T-helper 1 cell treated with Interleukin-12 subunit alpha and Interleukin-12 subunit beta and Interleukin-4 antibody, amounts not matched to agents 30 ng/mL and 1 ng/mL, for 36 hours (primary cell): Measurements from ENCODE around the gene C16orf92. TPM values are rescaled to one million over a fixed set of nuclear protein-coding genes. Genes with fewer than 3 reads are reported as not detected.
"Not testable (repeated sequence)": the region's sequence is repeated elsewhere in the genome, so short reads cannot be mapped to it uniquely, and the experiment has no call there.

Experiments used
- intact Hi-C: fragments of 100-400 bp; cut with micrococcal nuclease; formaldehyde crosslinking; loops from one replicate; pipeline ENCODE4 v1.15.1; 2024
- total RNA-seq: library from RNA; stranded (reverse); gene quantifications from 2 replicates; pipeline ENCODE4 v1.2.3, GENCODE V29; 2022

The C16orf92 gene
- total RNA-seq, 1 donor from 2014 or later = not detected

DNA sequence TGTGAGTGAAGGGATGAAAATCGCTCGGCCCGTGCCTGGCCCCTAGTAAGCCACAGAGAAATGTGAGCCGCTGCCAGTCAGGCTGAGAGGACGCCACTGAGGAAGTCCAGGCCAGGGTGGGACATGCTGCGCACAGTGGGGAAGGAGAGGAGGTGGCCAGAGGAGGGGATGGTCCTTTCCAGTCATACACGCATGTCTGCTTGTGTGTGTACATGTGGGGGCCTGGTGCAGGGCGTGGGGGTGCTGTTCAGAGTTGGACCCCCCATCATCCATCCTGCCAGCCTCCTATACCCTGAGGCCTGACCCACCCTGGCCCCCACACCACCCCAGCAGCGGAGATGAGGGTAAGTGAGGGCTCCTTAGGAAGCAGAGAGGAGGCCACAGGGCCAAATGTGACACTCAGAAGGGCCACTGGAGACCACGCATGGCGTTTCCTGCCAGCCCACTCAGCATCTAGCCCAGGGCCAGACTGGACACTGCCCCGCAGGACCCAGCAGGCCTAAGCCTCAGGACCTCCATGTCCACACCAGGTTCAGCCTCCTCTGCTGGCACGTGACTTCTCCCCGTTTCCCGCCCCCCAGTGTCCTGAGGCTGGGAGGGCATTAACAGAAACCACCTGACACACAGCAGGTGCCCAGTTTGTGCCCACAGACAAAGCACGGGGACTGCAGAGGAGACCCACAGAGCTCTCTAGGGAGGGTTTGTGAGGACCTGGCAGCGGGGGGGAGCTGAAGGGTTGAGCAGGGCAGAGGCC is 19.2 kb upstream of the C16orf92 start:
- intact Hi-C loops = no loop called here

DNA sequence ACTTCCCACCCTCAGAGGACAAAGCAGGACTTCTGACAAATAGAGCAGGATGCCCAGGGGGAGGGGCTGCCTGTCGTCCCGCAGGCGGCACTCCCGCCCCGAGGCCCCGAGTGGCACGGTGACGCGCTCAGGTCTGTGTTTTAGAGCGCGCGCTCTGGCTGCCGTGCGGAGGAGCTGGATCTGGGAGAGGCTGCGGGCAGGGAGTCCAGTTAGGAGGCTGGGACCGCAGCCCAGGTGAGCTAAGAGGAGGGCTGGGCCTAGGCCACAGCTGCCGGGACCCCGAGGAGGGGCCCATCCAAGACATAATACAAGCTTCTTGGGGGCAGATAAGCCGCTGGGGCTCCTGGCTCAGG is 18.6 kb upstream of the C16orf92 start:
- intact Hi-C loops = no loop called here

DNA sequence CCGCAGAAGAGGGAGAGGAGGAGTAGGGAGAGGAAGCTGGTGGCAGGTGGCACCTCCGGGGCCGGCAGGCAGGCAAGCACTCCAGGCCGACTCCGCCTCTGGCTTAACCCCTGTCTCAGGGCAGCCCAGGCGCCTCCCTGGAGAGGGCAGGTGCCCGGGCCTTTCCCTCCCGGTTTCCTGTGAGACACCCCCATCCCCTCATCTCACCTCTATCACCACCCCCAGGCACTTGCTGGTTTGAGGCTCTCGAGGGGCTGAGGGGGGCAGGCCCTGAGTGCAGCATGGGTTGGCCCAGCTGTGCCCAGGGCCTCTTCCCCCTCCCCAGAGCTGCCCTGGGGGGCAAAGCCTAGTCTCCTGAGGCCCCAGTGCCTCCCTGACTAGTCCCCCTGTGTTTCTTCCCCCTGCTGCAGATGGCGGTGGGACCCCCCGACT is 18.2 kb upstream of the C16orf92 start:
- intact Hi-C loops = loop anchor here (1.0 kb wide), 1 partner anchor 305 kb away; no protein-coding TSS in a partner anchor

GRCh38 chr16:30005341-30006094 is 17.5 kb upstream of the C16orf92 start:
- intact Hi-C loops = loop anchor here (1.0 kb wide), 1 partner anchor 305 kb away; no protein-coding TSS in a partner anchor

- intact Hi-C loops = no loop called here
Observed at GRCh38 chr16:30006095-30006473, 16.9 kb upstream of the C16orf92 start.

DNA sequence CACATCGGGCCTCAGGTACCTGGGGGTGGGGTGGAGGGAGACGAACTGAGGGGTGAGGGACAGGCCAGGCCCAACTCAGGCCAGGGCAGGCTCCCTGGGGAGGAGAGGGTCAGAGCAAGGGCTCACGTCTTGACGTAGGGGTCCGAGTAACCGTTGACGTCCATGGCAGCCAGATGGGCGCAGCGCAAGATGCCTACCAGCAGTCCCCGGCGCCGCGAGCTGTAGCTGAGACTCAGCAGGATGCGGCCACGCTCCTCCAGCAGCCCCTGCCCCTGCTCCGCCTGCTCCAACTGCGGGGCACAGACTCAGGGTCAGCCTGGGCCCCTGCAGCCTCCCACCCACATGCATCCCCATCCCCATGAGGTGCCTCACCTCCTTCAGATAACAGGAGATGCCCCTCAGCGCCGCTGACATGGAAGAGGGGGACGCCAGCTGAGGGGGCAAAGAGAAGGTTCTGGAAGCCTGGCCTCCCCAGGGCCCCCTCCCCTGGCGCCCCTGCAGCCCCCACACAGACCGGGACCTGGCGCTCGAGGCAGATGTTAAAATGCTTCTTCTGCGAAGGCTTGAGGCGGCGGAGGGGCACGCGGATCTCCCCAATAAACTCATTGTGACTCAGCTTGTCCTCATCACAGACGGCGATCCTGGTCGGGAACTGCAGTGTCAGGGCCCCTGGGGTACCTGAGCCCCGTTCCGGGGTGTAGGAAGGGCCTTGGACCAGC is 16.2 kb upstream of the C16orf92 start:
- intact Hi-C loops = no loop called here

DNA sequence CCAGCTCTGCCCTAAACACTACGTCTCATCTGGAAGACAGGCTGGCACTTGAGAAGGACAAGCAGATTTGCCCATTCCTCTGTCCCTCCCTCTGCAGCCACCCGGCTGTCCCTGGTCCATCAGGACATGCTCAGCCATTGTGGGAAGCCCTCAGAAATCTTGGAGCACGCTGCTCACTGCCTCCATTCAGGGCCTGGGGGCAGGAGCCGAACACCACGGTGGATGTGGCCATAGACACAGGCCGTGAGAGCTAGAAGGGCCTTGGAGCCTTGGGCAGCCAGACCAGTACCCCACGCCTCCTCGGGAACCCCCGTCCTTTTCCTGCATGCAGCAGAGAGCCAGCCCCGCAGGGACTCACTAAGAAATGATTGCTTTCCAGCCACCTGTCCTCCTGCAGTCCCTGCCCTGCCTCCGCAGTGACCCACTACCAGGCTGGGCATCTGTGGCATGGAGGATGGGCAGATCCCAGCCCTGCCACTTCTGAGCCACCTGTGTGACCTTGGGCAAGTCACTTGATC is 15.6 kb upstream of the C16orf92 start:
- intact Hi-C loops = no loop called here

GRCh38 chr16:30009085-30009862 is 13.7 kb upstream of the C16orf92 start:
- intact Hi-C loops = no loop called here

GRCh38 chr16:30009990-30010843 is 12.8 kb upstream of the C16orf92 start:
- intact Hi-C loops = no loop called here

DNA sequence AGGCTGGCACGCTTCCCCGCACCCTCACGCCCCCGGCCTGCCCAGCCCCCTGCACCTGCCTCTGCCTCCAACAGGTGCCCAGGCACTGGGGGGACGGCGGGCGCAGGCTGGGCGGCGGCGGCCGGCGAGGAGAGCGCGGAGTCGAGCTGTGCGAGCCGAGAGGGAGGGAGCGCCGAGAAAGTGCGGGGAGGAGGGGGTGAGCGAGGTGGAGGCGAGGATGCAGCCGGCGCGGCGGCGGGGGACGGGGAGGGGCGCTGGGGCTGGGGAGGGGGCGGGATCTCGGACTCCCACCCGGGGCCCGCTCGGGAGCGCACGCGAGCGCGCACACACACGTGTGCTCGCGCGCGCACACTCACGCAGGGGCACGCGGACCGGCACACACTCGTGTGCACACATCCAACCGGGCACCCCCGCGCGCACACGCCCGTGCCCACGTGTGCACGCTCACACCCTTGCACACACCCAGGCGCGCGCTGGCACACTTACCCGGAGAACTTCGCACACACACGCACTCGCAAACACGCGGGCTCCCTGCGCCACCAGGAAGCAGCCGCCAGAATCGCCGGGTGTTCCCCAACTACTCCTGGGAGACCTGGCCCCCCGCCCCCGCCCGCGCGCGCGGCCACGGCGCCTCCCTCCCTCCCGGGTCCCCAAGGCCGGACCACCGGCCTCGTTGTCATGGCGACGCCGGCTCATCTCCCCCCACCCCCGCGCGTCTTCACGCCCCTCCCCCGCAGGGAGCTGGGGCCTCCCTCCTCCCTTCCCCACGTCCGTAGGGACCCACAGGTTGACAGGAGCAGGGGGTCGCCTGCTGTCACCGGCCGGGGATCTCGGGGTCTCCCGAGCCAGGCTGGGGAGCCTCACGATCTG is 11.9 kb upstream of the C16orf92 start, which contains the start of gene DOC2A:
DOC2A (minus strand) TSS at position 184 of the 870 bp plus-strand sequence. CDS start 805 bp downstream, outside the sequence.
- intact Hi-C loops = no loop called here

DNA sequence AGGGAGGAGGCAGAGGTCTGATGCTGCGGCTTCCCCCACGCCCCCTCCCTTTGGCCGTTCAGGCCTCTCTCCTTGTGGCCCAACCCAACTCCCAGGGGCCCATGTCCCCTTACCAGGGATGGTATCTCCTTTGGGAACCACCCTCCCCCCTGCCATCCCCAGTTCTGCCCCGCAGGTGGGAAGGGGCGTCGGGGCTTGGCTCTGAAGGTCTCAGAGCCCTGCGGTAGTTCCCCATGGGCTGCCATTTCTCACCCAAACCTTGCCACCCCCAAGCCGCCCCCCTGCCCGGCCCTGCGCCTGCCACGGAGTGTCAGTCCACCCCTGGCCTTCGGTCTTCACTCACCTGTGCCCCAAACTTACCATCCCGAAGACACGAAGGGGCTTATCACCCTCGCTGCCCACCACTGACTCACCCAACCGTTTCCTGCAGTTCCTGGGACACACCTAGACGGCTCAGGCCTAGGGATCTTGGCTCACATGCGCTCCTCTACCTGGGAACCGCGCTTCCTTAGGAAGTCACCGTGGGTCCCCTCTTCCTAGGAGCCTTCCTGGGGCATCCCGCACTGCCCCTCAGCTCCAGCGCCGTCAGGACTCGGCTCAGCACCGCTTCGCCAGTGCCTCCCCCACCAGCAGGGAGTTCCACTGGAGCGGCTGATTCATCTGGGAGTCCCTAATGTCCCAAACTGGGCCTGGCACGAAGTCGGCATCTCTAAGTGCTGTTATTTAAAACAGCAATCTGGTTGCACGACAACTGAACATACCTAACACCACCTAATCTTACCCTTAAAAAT is 11.1 kb upstream of the C16orf92 start:
- intact Hi-C loops = no loop called here

- intact Hi-C loops = not testable (repeated sequence)
Observed at GRCh38 chr16:30012598-30012997, 10.4 kb upstream of the C16orf92 start.

DNA sequence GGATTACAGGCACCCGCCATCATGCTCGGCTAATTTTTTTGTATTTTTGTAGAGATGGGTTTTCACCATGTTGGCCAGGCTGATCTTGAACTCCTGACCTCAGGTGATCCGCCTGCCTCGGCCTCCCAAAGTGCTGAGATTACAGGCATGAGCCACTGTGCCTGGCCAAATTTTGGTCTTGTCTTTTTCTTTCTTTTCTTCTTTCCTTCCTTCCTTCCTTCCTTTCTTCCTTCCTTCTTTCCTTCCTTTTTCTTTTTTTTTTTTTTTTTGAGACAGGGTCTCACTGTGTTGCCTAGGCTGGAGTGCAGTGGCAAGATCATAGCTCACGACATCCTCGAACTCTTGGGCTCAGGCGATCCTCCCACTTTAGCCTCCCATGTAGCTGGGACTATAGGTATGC is 7.5 kb upstream of the C16orf92 start:
- intact Hi-C loops = not testable (repeated sequence)

DNA sequence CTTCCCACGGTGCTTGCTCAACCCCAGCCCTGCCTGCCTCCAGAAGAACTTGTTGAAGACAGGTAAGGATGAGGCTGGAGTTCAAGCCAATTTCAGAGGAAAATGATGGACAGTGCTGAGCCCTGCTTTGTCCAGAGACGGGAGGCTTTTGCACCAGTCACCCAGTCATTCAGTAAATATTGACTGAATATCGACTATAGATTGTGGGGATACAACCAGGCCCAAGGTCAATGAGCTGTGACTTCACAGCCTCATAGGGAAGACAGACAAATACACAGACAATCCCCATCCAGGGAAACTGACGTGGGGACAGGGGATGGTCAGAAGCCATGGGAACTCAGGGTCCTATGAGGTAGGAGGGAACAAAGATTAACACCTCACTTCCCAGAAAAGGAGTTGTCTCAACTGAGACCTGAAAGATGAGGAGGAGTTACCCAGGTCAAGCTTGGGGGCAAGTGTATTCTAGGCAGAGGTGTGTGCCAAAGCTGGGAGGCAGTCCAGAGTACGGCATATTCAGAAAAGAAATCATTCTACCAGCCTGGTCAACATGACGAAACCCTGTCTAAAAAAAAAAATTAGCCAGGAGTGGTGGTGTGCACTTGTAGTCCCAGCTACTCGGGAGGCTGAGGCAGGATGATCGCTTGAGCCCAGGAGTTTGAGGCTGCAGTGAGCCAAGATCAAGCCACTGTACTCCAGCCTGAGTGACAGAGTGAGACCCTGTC is 6.3 kb upstream of the C16orf92 start:
- intact Hi-C loops = no loop called here

DNA sequence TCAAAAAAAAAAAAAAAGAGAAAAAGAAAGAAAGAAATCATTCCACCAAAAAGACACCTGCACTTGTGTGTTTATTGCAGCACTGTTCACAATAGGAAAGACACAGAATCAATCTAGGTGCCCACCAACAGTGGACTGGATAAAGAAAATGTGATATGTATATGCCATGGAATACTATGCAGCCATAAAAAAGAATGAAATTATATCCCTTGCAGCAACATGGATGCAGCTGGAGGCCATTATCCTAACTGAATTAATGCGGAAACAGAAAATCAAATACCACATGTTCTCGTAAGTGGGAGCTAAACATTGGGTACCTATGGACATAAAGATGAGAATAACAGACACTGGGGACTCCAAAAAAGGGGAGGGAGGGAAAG is 5.7 kb upstream of the C16orf92 start:
- intact Hi-C loops = no loop called here

DNA sequence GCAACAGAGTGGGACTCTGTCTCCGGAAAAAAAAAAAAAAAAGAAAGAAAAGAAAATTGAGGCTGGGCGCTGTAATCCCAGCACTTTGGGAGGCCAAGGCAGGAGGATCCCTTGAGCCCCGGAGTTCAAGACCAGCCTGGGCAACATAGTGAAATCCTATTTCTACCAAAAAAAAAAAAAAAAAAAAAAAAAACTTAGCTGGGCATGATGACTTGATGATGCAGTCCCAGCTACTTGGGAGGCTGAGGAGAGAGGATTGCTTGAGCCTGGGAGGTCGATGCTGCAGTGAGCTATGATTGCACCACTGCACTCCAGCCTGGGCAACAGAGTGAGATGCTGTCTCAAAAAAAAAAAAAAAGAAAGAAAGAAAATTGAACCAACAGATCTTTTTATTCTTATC is 5.1 kb upstream of the C16orf92 start:
- intact Hi-C loops = not testable (repeated sequence)

DNA sequence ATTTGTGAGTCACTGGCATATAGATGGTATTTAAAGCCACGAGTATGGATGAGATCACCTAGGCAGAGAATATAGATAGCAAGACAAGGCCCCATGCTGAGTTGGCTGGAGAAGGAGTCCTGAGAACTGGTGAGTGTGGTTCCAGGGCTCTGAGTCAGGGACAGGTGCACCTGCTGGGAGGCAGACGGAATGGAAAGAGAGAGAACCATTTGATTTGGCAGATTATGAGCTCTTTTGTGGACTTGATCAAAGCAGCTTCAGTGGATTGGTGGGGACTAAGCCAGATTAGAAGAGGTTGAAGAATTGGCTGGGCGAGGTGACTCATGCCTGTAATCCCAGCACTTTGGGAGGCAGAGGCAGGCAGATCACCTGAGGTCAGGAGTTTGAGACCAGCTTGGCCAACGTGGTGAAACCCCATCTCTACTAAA is 4.3 kb upstream of the C16orf92 start:
- intact Hi-C loops = no loop called here
